ES-I3 (cell line): ENCODE measurements around the gene MLN.
"Not testable (repeated sequence)": the region's sequence is repeated elsewhere in the genome, so short reads cannot be mapped to it uniquely, and the experiment has no call there.

Source experiments
- H3K36me3 ChIP-seq: 2 replicates; pipeline ENCODE4 v1.6.1; 2013; ENCODE audit warnings: mild to moderate bottlenecking, low read length, control low read depth, moderate library complexity; ENCODE audit not compliant: insufficient read depth
- H3K4me1 ChIP-seq: 2 replicates; pipeline ENCODE4 v1.6.1; 2013; ENCODE audit warnings: mild to moderate bottlenecking, control low read depth, low read length; ENCODE audit not compliant: insufficient read depth
- H3K9ac ChIP-seq: 2 replicates; pipeline ENCODE4 v1.6.1; 2013; ENCODE audit warnings: low read depth, mild to moderate bottlenecking, low read length, moderate library complexity
- H3K9me3 ChIP-seq: 2 replicates; pipeline ENCODE4 v1.6.1; 2013; ENCODE audit warnings: mild to moderate bottlenecking, low read length, moderate library complexity; ENCODE audit not compliant: control insufficient read depth, insufficient read depth

The MLN gene

GRCh38 chr6:33841070-33841469, 37.3 kb upstream of the MLN start:
- no peaks in the 10 kb centered on the region for H3K36me3 ChIP-seq
- H3K4me1 ChIP-seq = peaks cover 42% of the 10 kb centered on the region
- H3K9ac ChIP-seq = no peak overlapping the region
- H3K9me3 ChIP-seq = 0 out of 2 replicates have a peak, but pooled peaks cover 4% of the 10 kb centered on the region

- no peaks in the 10 kb centered on the region for H3K36me3 ChIP-seq
- no peak overlapping the region for H3K9ac ChIP-seq
- 0 out of 2 replicates have a peak, but pooled peaks cover 4% of the 10 kb centered on the region for H3K9me3 ChIP-seq
- peaks cover 42% of the 10 kb centered on the region for H3K4me1 ChIP-seq
Measured at GRCh38 chr6:33840048-33840926, 36.5 kb upstream of the MLN start.

GRCh38 chr6:33839399-33840047, 35.7 kb upstream of the MLN start:
- no peaks in the 10 kb centered on the region for H3K36me3 ChIP-seq
- no peak overlapping the region for H3K9ac ChIP-seq
- 0 out of 2 replicates have a peak, but pooled peaks cover 4% of the 10 kb centered on the region for H3K9me3 ChIP-seq
- peaks cover 42% of the 10 kb centered on the region for H3K4me1 ChIP-seq

- H3K4me1 ChIP-seq = peaks cover 42% of the 10 kb centered on the region
- no peak overlapping the region for H3K9ac ChIP-seq
- no peaks in the 10 kb centered on the region for H3K36me3 ChIP-seq
- H3K9me3 ChIP-seq = 0 out of 2 replicates have a peak, but pooled peaks cover 4% of the 10 kb centered on the region
Measured at GRCh38 chr6:33838983-33839382, 35.2 kb upstream of the MLN start.

GRCh38 chr6:33837971-33838665, 34.3 kb upstream of the MLN start:
- Histone ChIP-seq H3K9me3 (peaks cover 4% of the 10 kb centered on the region; the same call in 1 of the 2 replicates), H3K4me1 (peaks cover 40% of the 10 kb centered on the region), H3K9ac (no peak overlapping the region), H3K36me3 (no peaks in the 10 kb centered on the region)

GRCh38 chr6:33836806-33837469, 33.1 kb upstream of the MLN start:
- H3K9me3 ChIP-seq = peaks cover 4% of the 10 kb centered on the region; the same call in 1 of the 2 replicates
- H3K9ac ChIP-seq = no peak overlapping the region

GRCh38 chr6:33834401-33835392, 30.9 kb upstream of the MLN start:
- H3K9me3 ChIP-seq = peaks cover 4% of the 10 kb centered on the region; the same call in 1 of the 2 replicates
- H3K36me3 ChIP-seq = no peaks in the 10 kb centered on the region
- peaks cover 27% of the 10 kb centered on the region for H3K4me1 ChIP-seq
- no peak overlapping the region for H3K9ac ChIP-seq

More at GRCh38 chr6:33836806-33837469, 33.1 kb upstream of the MLN start:
- Histone ChIP-seq H3K4me1 (peaks cover 35% of the 10 kb centered on the region), H3K36me3 (no peaks in the 10 kb centered on the region)

GRCh38 chr6:33833599-33833998, 29.8 kb upstream of the MLN start:
- Histone ChIP-seq H3K9me3 (peaks cover 4% of the 10 kb centered on the region; the same call in 1 of the 2 replicates), H3K4me1 (peaks cover 24% of the 10 kb centered on the region), H3K9ac (no peak overlapping the region), H3K36me3 (no peaks in the 10 kb centered on the region)

- not testable (repeated sequence) for H3K9ac ChIP-seq, H3K9me3 ChIP-seq, H3K36me3 ChIP-seq
- H3K4me1 ChIP-seq = peaks cover 25% of the 10 kb centered on the region
Measured at GRCh38 chr6:33832831-33833230, 29.0 kb upstream of the MLN start.

GRCh38 chr6:33831725-33832124, 27.9 kb upstream of the MLN start:
- H3K36me3 ChIP-seq, H3K9me3 ChIP-seq, H3K9ac ChIP-seq: not testable (repeated sequence)
- H3K4me1 ChIP-seq = peaks cover 20% of the 10 kb centered on the region

- Histone ChIP-seq H3K4me1 (peaks cover 25% of the 10 kb centered on the region), H3K36me3 (no peaks in the 10 kb centered on the region), H3K9me3 (no peaks in the 10 kb centered on the region; the same call in 1 of the 2 replicates), H3K9ac (no peak overlapping the region)
Measured at GRCh38 chr6:33830635-33831240, 26.9 kb upstream of the MLN start.

- Histone ChIP-seq H3K9me3 (no peaks in the 10 kb centered on the region; the same call in 1 of the 2 replicates), H3K9ac (no peak overlapping the region), H3K4me1 (peaks cover 35% of the 10 kb centered on the region), H3K36me3 (no peaks in the 10 kb centered on the region)
Measured at GRCh38 chr6:33828764-33829731, 25.2 kb upstream of the MLN start.
